SW 1271 (cell line): ENCODE measurements around the gene POMGNT2.

Source experiments
- DNase-seq, 2 experiments: peaks; one replicate each; lab custom pipeline; 2025; lab: John Stamatoyannopoulos, UW

POMGNT2 gene

GRCh38 chr3:43102773-43103480 is 3.0 kb downstream of the POMGNT2 start:
- DNase-seq, result no peak

DNA sequence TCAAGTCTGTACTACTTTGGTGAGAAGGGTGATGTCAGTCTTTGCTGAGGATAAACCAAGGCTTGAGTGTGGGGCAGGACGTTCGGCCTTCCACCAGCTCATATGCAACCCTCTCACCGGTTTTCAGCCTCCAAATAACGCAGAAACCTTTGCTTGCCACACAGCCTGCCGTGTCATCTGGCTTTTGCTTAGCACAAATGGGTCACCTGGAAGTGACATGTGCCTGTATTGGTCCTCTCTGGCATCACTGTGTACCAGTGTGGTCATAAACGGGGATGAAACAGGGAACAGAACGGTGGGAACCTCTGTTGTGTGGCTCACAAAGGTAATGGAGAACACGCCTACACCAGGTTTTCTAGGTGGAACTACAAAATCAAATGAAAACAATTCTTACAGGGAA is 7.1 kb downstream of the POMGNT2 start:
- no peak for DNase-seq

GRCh38 chr3:43097400-43098080 is 8.3 kb downstream of the POMGNT2 start:
- DNase-seq, result no peak

DNA sequence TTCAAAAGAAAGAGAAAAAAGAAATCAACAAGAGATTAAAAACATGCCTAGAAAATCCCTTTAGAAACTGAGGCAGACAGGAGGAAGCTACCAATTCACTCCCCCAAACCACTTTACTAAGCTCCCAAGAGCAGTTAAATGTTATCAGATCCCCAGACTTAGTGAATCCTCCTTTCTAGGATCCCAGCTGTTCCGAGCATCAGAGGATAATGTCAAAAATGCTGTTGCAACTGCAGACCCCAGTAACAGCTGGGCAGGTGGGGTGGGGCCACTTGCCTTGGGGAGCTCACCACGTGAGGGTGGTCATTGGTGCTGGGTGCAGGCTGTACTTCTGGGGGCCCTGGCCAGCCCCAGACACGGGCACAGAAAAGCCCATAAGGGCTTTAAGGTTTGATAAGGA is 9.1 kb downstream of the POMGNT2 start:
- no peak for DNase-seq

DNA sequence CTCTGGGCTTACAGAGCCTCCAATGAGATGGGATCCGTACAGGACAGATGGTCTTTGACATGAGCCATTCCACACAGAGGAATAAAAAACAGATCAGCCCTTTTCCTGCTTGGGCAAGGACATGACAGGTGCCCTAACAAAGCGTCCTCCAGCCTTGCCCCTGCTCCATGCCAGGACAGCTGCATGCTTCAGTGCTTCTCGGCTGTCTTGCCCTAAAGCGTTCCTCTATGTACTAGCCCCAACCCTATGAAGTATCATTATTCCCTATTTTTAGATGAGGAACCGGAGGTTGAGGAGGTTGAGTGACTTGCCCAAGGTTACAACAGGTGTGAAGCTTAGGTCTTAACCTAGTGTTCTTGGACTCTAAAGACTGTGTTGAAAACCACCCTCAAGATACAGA is 10.5 kb downstream of the POMGNT2 start:
- no peak for DNase-seq

DNA sequence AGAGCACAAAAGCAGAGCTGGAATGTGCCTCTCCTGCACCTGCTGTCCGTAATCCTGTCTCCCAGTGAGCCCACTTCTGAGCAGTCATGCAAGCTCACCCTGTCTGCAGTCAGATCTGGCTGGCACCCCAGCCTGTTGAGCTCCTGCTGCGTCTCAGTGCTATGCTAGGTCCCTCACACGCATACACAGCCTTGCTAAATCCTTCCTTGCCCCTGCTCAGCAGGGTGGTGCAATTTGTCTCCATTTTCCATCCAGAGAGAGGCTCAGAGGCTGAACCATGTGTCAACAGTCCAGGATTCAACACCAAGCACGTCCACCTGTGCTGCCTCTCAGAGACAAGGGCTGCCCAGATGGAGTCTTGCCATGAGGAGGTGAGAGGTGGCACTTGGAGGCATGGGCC is 11.0 kb downstream of the POMGNT2 start:
- no peak for DNase-seq

GRCh38 chr3:43094381-43094780 is 11.5 kb downstream of the POMGNT2 start:
- DNase-seq, result no peak

GRCh38 chr3:43093974-43094373 is 11.9 kb downstream of the POMGNT2 start:
- no peak for DNase-seq

DNA sequence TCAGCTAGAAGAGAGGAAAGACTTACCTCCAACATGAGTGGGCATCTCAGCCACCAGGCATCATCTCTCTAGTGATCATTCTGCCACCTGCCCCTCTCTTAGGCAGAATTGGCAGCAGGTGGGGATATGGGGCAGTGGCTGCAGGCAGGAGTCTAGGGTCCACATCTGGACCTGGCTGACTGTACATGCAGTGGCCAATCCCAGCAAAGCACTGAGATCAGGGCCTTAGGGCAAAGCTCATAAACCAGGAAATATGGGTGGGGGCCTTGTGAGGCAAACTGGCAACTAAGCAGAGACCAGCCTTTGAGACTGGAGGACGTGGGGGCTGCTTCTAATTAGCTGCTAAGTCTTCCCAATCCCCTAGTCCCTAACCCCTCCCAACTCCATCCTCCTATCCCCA is 12.9 kb downstream of the POMGNT2 start:
- no peak for DNase-seq

- no peak for DNase-seq
Measured at GRCh38 chr3:43091481-43091880, 14.4 kb downstream of the POMGNT2 start.

DNA sequence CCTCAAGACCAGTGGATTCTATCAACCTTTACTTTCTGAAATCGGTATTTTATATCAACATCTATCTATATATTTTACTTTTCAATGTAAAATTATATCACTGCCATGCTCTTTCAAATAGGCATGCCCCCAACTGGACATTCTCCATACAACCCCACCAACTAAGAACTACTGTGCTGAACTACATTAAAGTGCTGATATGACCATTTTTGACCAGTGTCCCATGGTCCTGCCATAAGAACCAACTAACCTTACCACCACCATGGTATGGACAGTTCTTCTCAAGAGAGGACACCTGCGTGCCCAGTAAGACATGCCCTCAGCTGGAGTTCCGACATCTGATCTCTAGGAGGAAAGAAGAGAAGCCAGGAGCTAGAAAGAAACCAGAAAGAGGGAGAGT is 15.6 kb downstream of the POMGNT2 start:
- no peak for DNase-seq

GRCh38 chr3:43089081-43089480 is 16.8 kb downstream of the POMGNT2 start:
- DNase-seq, result no peak

DNA sequence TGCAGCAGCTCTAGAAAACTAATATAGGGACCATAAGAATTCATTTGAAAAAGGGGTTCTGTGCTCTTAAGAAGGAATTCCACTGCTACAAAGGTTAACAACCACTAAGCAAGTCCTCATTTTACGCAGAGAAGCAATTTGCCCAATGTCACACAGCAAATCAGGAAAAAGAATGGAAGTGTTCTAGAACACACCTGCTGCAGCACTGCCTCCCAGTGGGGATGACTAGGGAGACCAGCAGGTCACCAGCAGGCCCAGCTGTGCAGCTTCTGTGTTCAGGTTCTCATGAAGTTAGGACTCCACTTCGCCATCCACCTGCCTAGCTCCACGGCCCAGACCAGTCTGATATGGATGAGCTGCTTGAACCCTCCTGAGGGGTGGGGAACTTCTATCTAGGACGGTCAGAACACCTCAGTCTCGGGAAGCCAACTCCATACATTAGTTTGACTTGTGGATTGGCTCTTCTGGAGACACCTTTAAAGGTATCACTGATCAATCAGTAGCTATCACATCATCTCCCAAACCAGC is 18.6 kb downstream of the POMGNT2 start:
- DNase-seq, result no peak

- no peak for DNase-seq
Measured at GRCh38 chr3:43086460-43087165, 19.3 kb downstream of the POMGNT2 start.

DNA sequence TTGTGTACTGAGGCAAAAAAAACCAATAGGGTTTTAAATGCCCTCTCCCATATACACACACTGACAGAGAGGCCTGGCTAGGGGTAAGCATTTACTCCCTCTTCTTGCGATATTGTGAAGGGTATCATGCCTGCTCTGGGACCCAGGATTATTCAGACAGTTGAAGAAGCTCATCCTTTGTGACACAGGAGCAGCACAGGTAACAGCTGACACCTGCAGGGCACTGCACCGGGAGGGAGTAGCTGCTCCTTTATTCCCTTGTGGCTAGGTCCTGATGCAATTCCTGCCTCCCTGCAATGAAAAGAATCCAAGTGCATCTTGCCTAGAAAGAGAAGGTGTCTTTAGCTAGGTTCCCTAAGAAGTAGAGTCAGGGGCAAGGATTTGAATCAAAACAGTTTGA is 23.4 kb downstream of the POMGNT2 start:
- DNase-seq, result no peak

GRCh38 chr3:43081796-43082195 is 24.1 kb downstream of the POMGNT2 start:
- no peak for DNase-seq

GRCh38 chr3:43080726-43081568 is 24.9 kb downstream of the POMGNT2 start:
- DNase-seq, result no peak

DNA sequence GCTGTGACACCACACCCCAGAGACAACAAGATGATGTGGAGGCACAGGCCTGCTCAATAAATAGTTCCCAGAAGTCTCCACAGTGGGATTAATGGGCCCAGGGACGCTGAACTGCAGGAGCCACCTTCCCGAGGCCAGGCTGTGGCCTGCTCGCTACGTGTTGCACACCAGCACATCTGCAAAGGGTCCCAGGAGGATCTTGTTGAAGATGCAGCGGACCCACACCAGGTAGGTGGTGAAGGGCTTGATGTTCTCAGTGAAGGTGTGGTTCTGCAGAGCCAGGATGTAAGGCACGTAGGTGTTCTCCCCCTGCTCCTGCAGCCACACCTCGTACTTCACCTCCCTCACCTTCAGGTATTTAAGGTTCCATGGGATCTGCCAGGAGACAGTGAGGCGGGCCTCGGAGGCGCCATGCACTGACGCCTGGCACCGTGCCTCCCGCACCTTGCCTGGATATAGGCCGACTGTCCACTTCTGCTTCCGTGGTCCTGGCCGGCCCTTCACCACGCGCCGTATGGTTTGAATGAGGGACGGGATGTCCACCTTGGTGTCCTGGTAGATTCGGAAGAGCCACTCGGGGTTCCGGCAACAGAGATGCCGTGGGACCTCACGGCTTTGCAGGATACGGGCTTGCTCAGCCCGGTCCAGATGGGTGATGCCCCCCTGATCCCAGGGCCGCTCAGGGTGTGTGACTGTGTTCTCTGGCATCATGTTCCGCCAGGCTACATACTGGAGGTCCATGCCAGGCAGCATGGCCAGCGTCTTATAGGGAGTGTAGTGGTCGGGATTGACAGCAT is 26.1 kb downstream of the POMGNT2 start:
- DNase-seq, result no peak

- DNase-seq, result no peak
Measured at GRCh38 chr3:43077707-43078106, 28.2 kb downstream of the POMGNT2 start.

- no peak for DNase-seq
Measured at GRCh38 chr3:43077261-43077660, 28.6 kb downstream of the POMGNT2 start.

DNA sequence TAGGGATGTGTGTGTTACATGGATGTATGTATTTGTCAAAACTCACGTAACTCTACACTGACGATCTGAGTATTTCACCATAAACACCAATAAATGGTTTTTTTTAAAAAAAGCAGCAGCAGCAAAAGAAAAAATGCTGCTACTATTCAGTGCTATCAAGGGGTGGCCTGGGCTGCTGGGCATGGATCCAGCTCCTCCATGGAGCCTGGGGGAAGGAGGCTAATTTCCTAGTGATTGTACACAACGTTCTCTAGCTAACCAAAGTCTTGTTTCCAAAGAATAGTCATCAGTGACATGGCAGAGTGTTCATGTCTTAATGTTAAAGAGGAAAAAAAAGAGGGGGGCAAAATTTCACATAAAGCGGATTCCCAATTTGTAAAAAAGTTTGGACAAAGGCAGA is 29.0 kb downstream of the POMGNT2 start:
- DNase-seq, result no peak
